GM23338 (cell line): ENCODE measurements around the gene RASL12. TPM values are rescaled to one million over a fixed set of nuclear protein-coding genes. Genes with fewer than 3 reads are reported as not detected.

Experiments
- ATAC-seq: fragments of 200-7000 bp; cut with Tn5 transposase; 3 replicates; pipeline ENCODE4 v1.9.1; 2020
- DNase-seq: peaks from one replicate; pipeline ENCODE4 v3.0.0-alpha.2; 2015; ENCODE audit warnings: low spot score
- H2AFZ ChIP-seq: fragments of 200-600 bp; sonication (generic); 2 replicates; pipeline ENCODE4 v1.8.0; 2016; ENCODE audit warnings: antibody characterized with exemption, mild to moderate bottlenecking, moderate library complexity
- H3F3A ChIP-seq: fragments of 200-600 bp; sonication (generic); replicated peaks from 2 replicates; pipeline ENCODE4 v1.8.0; 2017; ENCODE audit warnings: antibody characterized with exemption, mixed run types, low read depth
- H3K27ac ChIP-seq: fragments of 200-600 bp; sonication (generic); 2 replicates; pipeline ENCODE4 v1.6.1; 2016; ENCODE audit warnings: low read depth
- H3K27me3 ChIP-seq: fragments of 200-600 bp; sonication (generic); 2 replicates; pipeline ENCODE4 v1.8.0; 2016; ENCODE audit warnings: mild to moderate bottlenecking, mixed run types, moderate library complexity; ENCODE audit not compliant: insufficient read depth
- H3K36me3 ChIP-seq: fragments of 200-600 bp; sonication (generic); 2 replicates; pipeline ENCODE4 v1.8.0; 2016; ENCODE audit warnings: mild to moderate bottlenecking; ENCODE audit not compliant: insufficient read depth
- H3K4me1 ChIP-seq: fragments of 200-600 bp; sonication (generic); 2 replicates; pipeline ENCODE4 v1.8.0; 2016; ENCODE audit warnings: mild to moderate bottlenecking, moderate library complexity; ENCODE audit not compliant: insufficient read depth
- H3K4me2 ChIP-seq: fragments of 200-600 bp; sonication (generic); 2 replicates; pipeline ENCODE4 v1.7.1; 2017; ENCODE audit warnings: mixed run types
- H3K4me3 ChIP-seq: fragments of 200-600 bp; sonication (generic); 2 replicates; pipeline ENCODE4 v1.6.1; 2016; ENCODE audit warnings: mixed run types
- H3K79me2 ChIP-seq: fragments of 200-600 bp; sonication (generic); replicated peaks from 2 replicates; pipeline ENCODE4 v1.8.0; 2017; ENCODE audit warnings: mild to moderate bottlenecking; ENCODE audit not compliant: insufficient read depth
- H3K9me2 ChIP-seq: fragments of 200-600 bp; sonication (generic); 2 replicates; pipeline ENCODE4 v1.8.0; 2017; ENCODE audit not compliant: insufficient read depth
- H4K20me1 ChIP-seq: fragments of 200-600 bp; sonication (generic); replicated peaks from 2 replicates; pipeline ENCODE4 v1.8.0; 2017; ENCODE audit warnings: mild to moderate bottlenecking; ENCODE audit not compliant: insufficient read depth
- H3K27ac Mint-ChIP-seq: 2 replicates; pipeline ENCODE4 v1.8.0; 2020; ENCODE audit warnings: inconsistent platforms, mild to moderate bottlenecking, moderate library complexity, mixed read lengths
- H3K27me3 Mint-ChIP-seq: 3 replicates; pipeline ENCODE4 v1.8.0; 2022; ENCODE audit warnings: low read depth, mild to moderate bottlenecking, moderate library complexity, mixed read lengths, inconsistent platforms; ENCODE audit not compliant: insufficient read depth, poor library complexity
- H3K36me3 Mint-ChIP-seq: 3 replicates; pipeline ENCODE4 v1.8.0; 2021; ENCODE audit warnings: low read depth, mild to moderate bottlenecking, inconsistent platforms, moderate library complexity, mixed read lengths
- H3K4me1 Mint-ChIP-seq: 3 replicates; pipeline ENCODE4 v1.8.0; 2020; ENCODE audit warnings: mild to moderate bottlenecking, inconsistent platforms, mixed read lengths
- H3K4me3 Mint-ChIP-seq: 3 replicates; pipeline ENCODE4 v1.8.0; 2021; ENCODE audit warnings: moderate library complexity, mild to moderate bottlenecking, inconsistent platforms, mixed read lengths
- H3K9me3 Mint-ChIP-seq: 3 replicates; pipeline ENCODE4 v1.8.0; 2020; ENCODE audit warnings: moderate library complexity, mild to moderate bottlenecking, inconsistent platforms, mixed read lengths
- CREB1 ChIP-seq: fragments of 250-450 bp; sonication (Bioruptor Pico); IDR thresholded peaks from 2 replicates; pipeline ENCODE4 v1.5.0; 2020; ENCODE audit warnings: low read depth, mild to moderate bottlenecking, moderate library complexity
- CTCF ChIP-seq, 2 experiments: fragments of 200-600 bp in 1 of 2; sonication (generic) in 1 of 2; conservative IDR thresholded peaks; 2 replicates each; pipeline versions ENCODE4 v1.5.1 to v1.6.1; 2016 to 2017; ENCODE audit warnings: antibody characterized with exemption in 2 of 2, low read depth in 2 of 2, mild to moderate bottlenecking in 2 of 2, moderate library complexity in 1 of 2
- EZH2 ChIP-seq: fragments of 200-600 bp; sonication (generic); IDR thresholded peaks from one replicate; pipeline ENCODE4 v1.8.0; 2017; ENCODE audit warnings: antibody characterized with exemption, mild to moderate bottlenecking, low read depth; ENCODE audit not compliant: unreplicated experiment
- EZH2phosphoT487 ChIP-seq: fragments of 200-600 bp; sonication (generic); IDR thresholded peaks from one replicate; pipeline ENCODE4 v1.8.1; 2018; ENCODE audit warnings: antibody characterized with exemption; ENCODE audit not compliant: unreplicated experiment
- JUNB ChIP-seq: IDR thresholded peaks from one replicate; pipeline ENCODE4 v1.6.1; 2016; ENCODE audit warnings: antibody characterized with exemption; ENCODE audit not compliant: unreplicated experiment
- NANOG ChIP-seq: IDR thresholded peaks from 2 replicates; pipeline ENCODE4 v1.6.1; 2016; ENCODE audit warnings: antibody characterized with exemption, borderline replicate concordance
- POLR2AphosphoS5 ChIP-seq: IDR thresholded peaks from 2 replicates; pipeline ENCODE4 v1.6.1; 2016; ENCODE audit warnings: antibody characterized with exemption, low read depth
- REST ChIP-seq: IDR thresholded peaks from one replicate; pipeline ENCODE4 v1.6.1; 2018; ENCODE audit warnings: antibody characterized with exemption; ENCODE audit not compliant: unreplicated experiment
- STAT1 ChIP-seq: IDR thresholded peaks from one replicate; pipeline ENCODE4 v1.6.1; 2016; ENCODE audit warnings: antibody characterized with exemption; ENCODE audit not compliant: unreplicated experiment
- ZNF331 ChIP-seq: fragments of 250-450 bp; sonication (Bioruptor Pico); IDR thresholded peaks from 2 replicates; pipeline ENCODE4 v1.5.0; 2020; ENCODE audit warnings: low read depth, mild to moderate bottlenecking, moderate library complexity
- polyA plus RNA-seq: library from polyadenylated mRNA; unstranded; fragments of >200 nt; fragmentation: Nextera tagmentation; extraction: Ambion mirVana; gene quantifications from 2 replicates; pipeline ENCODE4 v1.2.1, GENCODE V29; 2016
- total RNA-seq: library from RNA; depleted of rRNA; stranded (reverse); fragments of >200 nt; shearing (Covaris generic); gene quantifications from 2 replicates; pipeline ENCODE4 v1.2.3, GENCODE V29; 2014
- TF ChIP-seq, protein P1 (sequence below): IDR thresholded peaks from 2 replicates; pipeline ENCODE4 v1.6.1; 2016; ENCODE audit warnings: antibody characterized with exemption

RASL12 gene
- total and polyA plus RNA-seq, 2 experiments from 2014 or later: 4.5 to 27.7 TPM

DNA sequence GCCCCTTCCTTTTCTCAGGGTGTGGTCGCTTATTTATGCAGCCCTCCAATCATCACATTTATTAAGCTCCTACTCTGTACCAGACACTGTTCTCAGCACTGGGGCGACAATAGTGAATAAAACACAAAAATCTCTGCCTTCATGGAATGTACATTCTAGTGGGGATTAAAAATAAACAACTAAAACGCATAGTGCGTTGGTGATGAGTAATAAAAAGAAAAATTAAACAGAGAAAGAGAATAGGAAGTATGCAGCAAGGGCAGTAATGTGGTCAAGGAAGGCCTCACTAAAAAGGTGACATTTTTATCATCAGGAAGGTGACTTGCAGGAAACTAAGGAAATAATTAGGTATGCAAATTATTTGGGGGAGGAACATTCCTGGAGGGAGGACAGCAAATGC lies 17.5 kb downstream of the RASL12 start (continued):
- TF ChIP-seq EZH2phosphoT487: no peak
- no peak for TF ChIP-seq EZH2
- no peak for TF ChIP-seq REST
- TF ChIP-seq, protein P1, sequence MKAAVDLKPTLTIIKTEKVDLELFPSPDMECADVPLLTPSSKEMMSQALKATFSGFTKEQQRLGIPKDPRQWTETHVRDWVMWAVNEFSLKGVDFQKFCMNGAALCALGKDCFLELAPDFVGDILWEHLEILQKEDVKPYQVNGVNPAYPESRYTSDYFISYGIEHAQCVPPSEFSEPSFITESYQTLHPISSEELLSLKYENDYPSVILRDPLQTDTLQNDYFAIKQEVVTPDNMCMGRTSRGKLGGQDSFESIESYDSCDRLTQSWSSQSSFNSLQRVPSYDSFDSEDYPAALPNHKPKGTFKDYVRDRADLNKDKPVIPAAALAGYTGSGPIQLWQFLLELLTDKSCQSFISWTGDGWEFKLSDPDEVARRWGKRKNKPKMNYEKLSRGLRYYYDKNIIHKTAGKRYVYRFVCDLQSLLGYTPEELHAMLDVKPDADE: no peak
- TF ChIP-seq STAT1: no peak
- no peak for TF ChIP-seq NANOG
- no peak for TF ChIP-seq JUNB

GRCh38 chr15:65049418-65049840 lies 18.4 kb downstream of the RASL12 start:
- Mint-ChIP-seq H3K4me3 (peak overlapping the region; percentile 63), H3K27ac (no peak overlapping the region), H3K27me3 (peaks cover 12% of the 10 kb centered on the region), H3K36me3 (no peaks in the 10 kb centered on the region), H3K4me1 (peaks cover 7% of the 10 kb centered on the region), H3K9me3 (no peaks in the 10 kb centered on the region)
- peak overlapping the region; percentile 71 for H3K4me2 ChIP-seq
- no peaks in the 10 kb centered on the region for H3K79me2 ChIP-seq
- 0 out of 2 replicates have a peak, but pooled peaks cover 4% of the 10 kb centered on the region for H3F3A ChIP-seq
- H3K4me3 ChIP-seq: peak overlapping the region; percentile 46
- H4K20me1 ChIP-seq: no peaks in the 10 kb centered on the region
- H3K27ac ChIP-seq: no peak overlapping the region
- no peak overlapping the region for H2AFZ ChIP-seq
- TF ChIP-seq EZH2phosphoT487 (no peak), CREB1 (peak; percentile 71)
- H3K36me3 ChIP-seq: no peaks in the 10 kb centered on the region
- DNase-seq (peak; percentile 98), ATAC-seq (peak; percentile 98)
- no peaks in the 10 kb centered on the region for H3K9me2 ChIP-seq
- no peaks in the 10 kb centered on the region for H3K27me3 ChIP-seq
- H3K4me1 ChIP-seq: no peaks in the 10 kb centered on the region

DNA sequence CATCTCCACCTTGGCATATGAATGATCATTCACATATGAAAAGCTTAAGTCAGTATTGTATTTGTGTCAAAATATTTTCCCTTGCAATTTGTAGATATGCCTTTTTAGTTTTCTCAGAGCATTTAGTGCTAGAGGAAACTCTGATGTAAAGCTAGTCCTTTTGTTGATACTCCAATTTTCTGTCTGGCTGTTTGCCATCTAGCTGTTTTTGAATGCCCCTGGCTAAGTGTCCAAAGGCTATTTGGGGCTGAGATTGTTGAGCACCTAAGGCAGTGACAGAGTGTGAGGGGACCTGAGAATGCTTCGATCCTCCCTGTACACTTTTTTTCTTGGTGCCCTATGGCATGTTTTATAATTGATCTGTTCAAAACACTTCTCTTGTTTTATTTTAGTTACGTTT lies 19.6 kb downstream of the RASL12 start:
- H3K4me1 ChIP-seq: no peaks in the 10 kb centered on the region
- DNase-seq: no peak
- H3K27ac ChIP-seq: no peak overlapping the region
- H3K4me2 ChIP-seq: no peak overlapping the region
- H4K20me1 ChIP-seq: no peaks in the 10 kb centered on the region
- no peaks in the 10 kb centered on the region for H3K79me2 ChIP-seq
- H2AFZ ChIP-seq: no peak overlapping the region
- H3F3A ChIP-seq: 0 out of 2 replicates have a peak, but pooled peaks cover 4% of the 10 kb centered on the region
- no peak overlapping the region for H3K4me3 ChIP-seq
- no peaks in the 10 kb centered on the region for H3K36me3 ChIP-seq
- no peak overlapping the region for H3K27ac Mint-ChIP-seq
- H3K4me1 Mint-ChIP-seq: peaks cover 7% of the 10 kb centered on the region
- H3K9me3 Mint-ChIP-seq: no peaks in the 10 kb centered on the region
- H3K27me3 ChIP-seq: no peaks in the 10 kb centered on the region
- no peaks in the 10 kb centered on the region for H3K36me3 Mint-ChIP-seq
- ATAC-seq: no peak
- peaks cover 12% of the 10 kb centered on the region for H3K27me3 Mint-ChIP-seq
- H3K4me3 Mint-ChIP-seq: no peak overlapping the region
- no peaks in the 10 kb centered on the region for H3K9me2 ChIP-seq
- TF ChIP-seq, protein P1: no peak
- TF ChIP-seq CTCF (conservative IDR thresholded peaks at IDR 0.05; ENCODE audit: low read depth in 2 of 2) (no peak), NANOG (no peak), POLR2AphosphoS5 (no peak), STAT1 (no peak), CREB1 (no peak), EZH2phosphoT487 (no peak), ZNF331 (no peak)
